Thymus (tissue), 14 donors: ENCODE measurements around the gene FUBP3. TPM values are rescaled to one million over a fixed set of nuclear protein-coding genes. Genes with fewer than 3 reads are reported as not detected.

Experiments
- DNase-seq, 9 donors: peaks; one replicate each; pipeline ENCODE4 v3.0.0-alpha.2; 2013; ENCODE audit warnings: low spot score in 9 of 9, low read depth in 6 of 9, missing footprints in 1 of 9
- H3K27ac ChIP-seq, 2 donors: one replicate each; pipeline ENCODE4 v1.5.1; 2013; ENCODE audit warnings: control low read depth in 1 of 2, low read depth in 1 of 2, low read length in 1 of 2, mild to moderate bottlenecking in 1 of 2, moderate library complexity in 1 of 2
- H3K27me3 ChIP-seq, 2 donors: one replicate each; pipeline ENCODE4 v1.5.1; 2013; ENCODE audit warnings: low read length in 1 of 2; ENCODE audit not compliant: control insufficient read depth in 2 of 2, insufficient read depth in 1 of 2
- H3K36me3 ChIP-seq, 2 donors: one replicate each; pipeline ENCODE4 v1.5.1; 2013; ENCODE audit warnings: low read length in 1 of 2, mild to moderate bottlenecking in 1 of 2, moderate library complexity in 1 of 2; ENCODE audit not compliant: control insufficient read depth in 2 of 2, insufficient read depth in 2 of 2
- H3K4me1 ChIP-seq, 2 donors: one replicate each; pipeline ENCODE4 v1.5.1; 2013; ENCODE audit warnings: low read length in 2 of 2; ENCODE audit not compliant: control insufficient read depth in 2 of 2, insufficient read depth in 2 of 2
- H3K4me3 ChIP-seq, 2 donors: one replicate each; pipeline ENCODE4 v1.5.1; 2013; ENCODE audit warnings: low read length in 2 of 2, control low read depth in 1 of 2, mild to moderate bottlenecking in 1 of 2
- H3K9me3 ChIP-seq, 2 donors: one replicate each; pipeline ENCODE4 v1.5.1; 2013; ENCODE audit warnings: low read length in 1 of 2, mild to moderate bottlenecking in 1 of 2; ENCODE audit not compliant: control insufficient read depth in 2 of 2, insufficient read depth in 1 of 2
- WGBS: extraction: QIAGEN DNeasy Blood & Tissue Kit; methylation state at CpG from one replicate; pipeline ENCODE4 v1.1.7; 2013; 5-methylcytosine and 5-hydroxymethylcytosine counted together
- long read RNA-seq, 10 donors: transcript quantifications; one replicate each; lab custom pipeline, GENCODE V29; 2026
- polyA plus RNA-seq: library from polyadenylated mRNA; stranded (reverse); fragments of 200-250 nt; gene quantifications from one replicate; pipeline ENCODE4 v1.2.3, GENCODE V29; 2013
- total RNA-seq: library from RNA; stranded (reverse); fragments of 120-200 nt; gene quantifications from one replicate; pipeline ENCODE4 v1.2.4, GENCODE V29; 2013
- donor health status: healthy.

FUBP3 gene, protein sequence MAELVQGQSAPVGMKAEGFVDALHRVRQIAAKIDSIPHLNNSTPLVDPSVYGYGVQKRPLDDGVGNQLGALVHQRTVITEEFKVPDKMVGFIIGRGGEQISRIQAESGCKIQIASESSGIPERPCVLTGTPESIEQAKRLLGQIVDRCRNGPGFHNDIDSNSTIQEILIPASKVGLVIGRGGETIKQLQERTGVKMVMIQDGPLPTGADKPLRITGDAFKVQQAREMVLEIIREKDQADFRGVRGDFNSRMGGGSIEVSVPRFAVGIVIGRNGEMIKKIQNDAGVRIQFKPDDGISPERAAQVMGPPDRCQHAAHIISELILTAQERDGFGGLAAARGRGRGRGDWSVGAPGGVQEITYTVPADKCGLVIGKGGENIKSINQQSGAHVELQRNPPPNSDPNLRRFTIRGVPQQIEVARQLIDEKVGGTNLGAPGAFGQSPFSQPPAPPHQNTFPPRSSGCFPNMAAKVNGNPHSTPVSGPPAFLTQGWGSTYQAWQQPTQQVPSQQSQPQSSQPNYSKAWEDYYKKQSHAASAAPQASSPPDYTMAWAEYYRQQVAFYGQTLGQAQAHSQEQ
- total RNA-seq (26.1 TPM), polyA plus RNA-seq (24.2 TPM)
- long read RNA-seq, donor 1, result 0 reads
- long read RNA-seq, donor 2, result 0 reads
- long read RNA-seq, donor 3, transcript FUBP3-201 (19 exons, 3,124 nt), result major isoform, 9 of 9 reads
- long read RNA-seq, donor 3, partial matches to known transcripts, result 0 of 9 reads
- long read RNA-seq, donor 3, other reads (novel, unspliced or antisense), result 0 of 9 reads
- long read RNA-seq, donor 4, partial matches to known transcripts, result 0 of 4 reads
- long read RNA-seq, donor 4, other reads (novel, unspliced or antisense), result 0 of 4 reads
- long read RNA-seq, donor 5, transcript FUBP3-201 (19 exons, 3,124 nt), result major isoform, 5 of 6 reads
- long read RNA-seq, donor 5, partial matches to known transcripts, result 0 of 6 reads
- long read RNA-seq, donor 5, other reads (novel, unspliced or antisense), result 0 of 6 reads
- long read RNA-seq, donor 6, transcript FUBP3-201 (19 exons, 3,124 nt), result major isoform, 5 of 6 reads
- long read RNA-seq, donor 6, partial matches to known transcripts, result 0 of 6 reads
- long read RNA-seq, donor 6, other reads (novel, unspliced or antisense), result 0 of 6 reads
- long read RNA-seq, donor 7, partial matches to known transcripts, result 0 of 5 reads
- long read RNA-seq, donor 7, other reads (novel, unspliced or antisense), result 0 of 5 reads
- long read RNA-seq, donor 8, partial matches to known transcripts, result 0 of 3 reads
- long read RNA-seq, donor 8, other reads (novel, unspliced or antisense), result 0 of 3 reads
- long read RNA-seq, donor 9, partial matches to known transcripts, result 0 of 2 reads
- long read RNA-seq, donor 9, other reads (novel, unspliced or antisense), result 0 of 2 reads
- long read RNA-seq, donor 10, partial matches to known transcripts, result 0 of 4 reads
- long read RNA-seq, donor 10, other reads (novel, unspliced or antisense), result 0 of 4 reads

GRCh38 chr9:130578865-130579737, at the start of gene FUBP3:
Gene FUBP3 (plus strand): TSS chr9:130579577. CDS start chr9:130579681, 104 bp downstream.
- H3K4me3 ChIP-seq, result peak within 1 kb of the TSS; percentile 96 to 100
- WGBS, result under 1% methylated on average over 74 of the region's 74 CpGs
- peaks cover 18% of the 10 kb centered on the region in 2 donors for H3K4me1 ChIP-seq
- H3K9me3 ChIP-seq, result no peaks in the 10 kb centered on the region
- peaks cover 0 to 9% of the 10 kb centered on the region in 2 donors for H3K36me3 ChIP-seq
- H3K27ac ChIP-seq, result peak within 1 kb of the TSS; percentile 65 to 90
- DNase-seq, result peak; percentile 77 to 95 (median 87)
- H3K27me3 ChIP-seq, result peaks cover 2 to 4% of the 10 kb centered on the region in 2 donors

DNA sequence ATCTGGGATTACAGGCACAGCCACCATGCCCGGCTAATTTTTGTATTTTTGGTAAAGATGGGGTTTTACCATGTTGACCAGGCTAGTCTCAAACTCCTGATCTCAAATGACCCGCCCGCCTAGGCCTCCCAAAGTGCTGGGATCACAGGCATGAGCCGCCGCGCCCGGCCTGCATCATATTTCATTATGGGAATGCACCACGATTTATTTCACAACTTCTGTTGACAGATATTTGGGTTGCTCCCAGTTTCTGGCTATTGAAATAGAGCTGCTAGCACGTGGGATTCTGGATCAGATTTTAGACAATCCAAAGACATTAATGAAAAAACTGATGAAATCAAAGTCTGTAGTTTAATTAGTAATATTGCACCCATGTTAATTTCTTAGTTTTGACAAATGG, 48.4 kb upstream of the FUBP3 start:
- no peaks in the 10 kb centered on the region for H3K9me3 ChIP-seq
- 88% methylated on average over 9 of the region's 9 CpGs for WGBS
- H3K27ac ChIP-seq, result no peak overlapping the region
- H3K4me3 ChIP-seq, result no peak overlapping the region
- peaks cover 4 to 7% of the 10 kb centered on the region in 2 donors for H3K4me1 ChIP-seq
- peaks cover 11 to 44% of the 10 kb centered on the region in 2 donors for H3K27me3 ChIP-seq
- H3K36me3 ChIP-seq, result no peaks in the 10 kb centered on the region
- peak in 1 of 9 donors; percentile 18 for DNase-seq

- Histone ChIP-seq H3K36me3 (no peaks in the 10 kb centered on the region), H3K9me3 (no peaks in the 10 kb centered on the region)
- 98% methylated on average over 8 of the region's 8 CpGs for WGBS
Measured at GRCh38 chr9:130531670-130532069, 47.7 kb upstream of the FUBP3 start.

GRCh38 chr9:130532426-130533080, 46.8 kb upstream of the FUBP3 start:
- 86% methylated on average over 10 of the region's 10 CpGs for WGBS
- H3K27me3 ChIP-seq, result peaks cover 19 to 50% of the 10 kb centered on the region in 2 donors

More at GRCh38 chr9:130531670-130532069, 47.7 kb upstream of the FUBP3 start:
- no peak for DNase-seq
- peaks cover 4 to 13% of the 10 kb centered on the region in 2 donors for H3K4me1 ChIP-seq
- H3K27me3 ChIP-seq, result peaks cover 11 to 45% of the 10 kb centered on the region in 2 donors
- H3K4me3 ChIP-seq, result no peak overlapping the region
- no peak overlapping the region for H3K27ac ChIP-seq

DNA sequence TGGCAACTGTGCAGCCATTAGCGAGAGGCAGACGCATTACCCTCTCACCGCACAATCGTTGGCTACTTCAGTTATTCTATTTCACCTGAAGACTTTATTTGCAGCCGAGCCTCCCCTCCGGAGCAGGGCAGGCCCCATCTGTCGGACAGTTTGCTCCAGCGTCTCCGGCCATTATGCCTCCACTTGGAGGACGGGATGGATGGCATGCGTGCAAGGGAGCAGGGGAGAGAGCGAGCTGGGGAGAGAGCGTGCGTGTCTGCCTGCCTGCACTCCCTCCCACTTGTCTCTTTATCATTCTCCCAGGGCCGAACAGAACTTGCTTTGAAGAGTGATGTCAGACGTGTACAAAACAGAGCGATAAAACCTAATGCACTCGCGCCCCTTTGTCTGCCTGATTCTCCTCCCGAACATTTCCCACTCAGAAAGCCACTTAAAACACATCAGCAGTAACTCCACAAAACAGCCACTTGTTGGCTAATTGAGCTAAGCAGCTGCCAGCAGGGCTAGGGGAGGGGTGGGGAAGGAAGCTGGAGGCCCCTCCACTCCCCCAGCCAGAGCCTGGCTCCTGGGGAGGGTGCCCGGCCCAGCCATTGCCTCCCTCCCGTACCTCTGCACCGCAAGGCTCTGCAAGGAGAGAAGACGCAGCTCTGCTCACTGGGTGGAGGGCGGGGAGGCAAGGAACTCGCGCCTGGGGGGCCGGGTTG, 43.4 kb upstream of the FUBP3 start:
- Histone ChIP-seq H3K27ac (no peak overlapping the region), H3K4me3 (no peak overlapping the region), H3K4me1 (peaks cover 8 to 32% of the 10 kb centered on the region in 2 donors), H3K27me3 (peaks cover 27 to 78% of the 10 kb centered on the region in 2 donors), H3K9me3 (peaks cover 0 to 2% of the 10 kb centered on the region in 2 donors), H3K36me3 (no peaks in the 10 kb centered on the region)
- peak in 1 of 9 donors; percentile 27 for DNase-seq
- 16% methylated on average over 28 of the region's 28 CpGs for WGBS

More at GRCh38 chr9:130532426-130533080, 46.8 kb upstream of the FUBP3 start:
- Histone ChIP-seq H3K9me3 (no peaks in the 10 kb centered on the region), H3K27ac (no peak overlapping the region), H3K4me3 (no peak overlapping the region), H3K4me1 (peaks cover 4 to 22% of the 10 kb centered on the region in 2 donors), H3K36me3 (no peaks in the 10 kb centered on the region)
- no peak for DNase-seq

DNA sequence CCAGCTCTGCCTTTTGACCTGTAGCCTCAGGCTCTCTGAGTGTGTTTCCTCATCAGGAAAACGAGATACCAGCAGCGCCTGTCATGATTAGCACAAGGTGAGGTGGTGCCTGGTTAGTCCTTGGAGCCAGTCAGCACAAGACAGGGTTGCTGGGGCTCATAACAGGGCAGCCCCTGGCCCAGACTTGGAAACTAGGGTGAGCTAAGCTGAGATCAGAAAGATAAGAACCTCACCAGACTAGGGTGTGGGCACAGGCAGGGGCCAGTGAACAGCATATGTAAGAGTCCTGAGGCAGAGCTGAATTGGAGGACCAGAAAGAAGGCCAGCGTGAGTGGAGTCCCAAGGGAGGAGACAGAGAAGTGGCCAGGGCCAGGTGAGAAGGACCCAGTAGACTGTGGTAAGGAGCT, 42.7 kb upstream of the FUBP3 start:
- no peak overlapping the region for H3K4me3 ChIP-seq
- no peaks in the 10 kb centered on the region for H3K36me3 ChIP-seq
- 75% methylated on average over 3 of the region's 3 CpGs for WGBS
- H3K27ac ChIP-seq, result no peak overlapping the region
- H3K4me1 ChIP-seq, result peaks cover 8 to 35% of the 10 kb centered on the region in 2 donors
- DNase-seq, result no peak
- H3K27me3 ChIP-seq, result peaks cover 27 to 78% of the 10 kb centered on the region in 2 donors
- peaks cover 0 to 2% of the 10 kb centered on the region in 2 donors for H3K9me3 ChIP-seq

DNA sequence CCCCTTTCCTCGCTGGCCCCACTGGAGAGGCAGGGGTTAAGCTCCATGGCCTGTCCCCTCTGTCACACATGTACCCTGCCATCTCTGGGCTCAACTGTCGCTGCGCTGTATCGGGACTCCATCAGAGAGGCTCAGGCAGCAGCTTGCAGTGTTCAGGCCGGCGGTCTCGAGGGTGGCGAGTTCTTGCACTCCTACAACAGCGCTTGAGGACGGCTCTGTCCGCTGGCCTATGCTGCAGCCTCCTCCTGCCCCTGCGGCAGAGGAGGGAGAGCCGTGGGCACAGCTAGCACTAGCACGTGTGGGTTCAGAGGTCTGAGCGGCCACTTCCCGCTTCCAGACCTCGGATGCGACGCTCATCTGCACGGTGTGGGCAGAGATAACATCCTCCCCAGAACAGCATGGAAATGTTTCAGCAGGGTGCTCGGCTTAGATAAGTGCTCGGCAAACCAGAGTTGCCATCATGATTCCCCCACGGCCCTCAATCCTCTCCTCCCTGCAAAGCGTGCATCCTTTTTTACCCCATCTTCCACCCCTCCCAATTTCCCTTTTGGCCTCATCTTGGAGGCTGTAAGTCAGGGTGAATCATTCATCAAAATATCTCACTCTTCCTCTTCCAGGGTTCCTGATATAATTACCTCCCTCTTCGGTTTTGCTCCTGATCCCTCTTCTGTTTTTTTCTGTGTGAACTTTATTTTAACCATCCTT, 41.9 kb upstream of the FUBP3 start:
- 11% methylated on average over 25 of the region's 25 CpGs for WGBS
- no peak for DNase-seq
- peaks cover 0 to 2% of the 10 kb centered on the region in 2 donors for H3K9me3 ChIP-seq
- peaks cover 27 to 77% of the 10 kb centered on the region in 2 donors for H3K27me3 ChIP-seq
- no peak overlapping the region for H3K27ac ChIP-seq
- no peak overlapping the region for H3K4me3 ChIP-seq
- H3K4me1 ChIP-seq, result peaks cover 16 to 43% of the 10 kb centered on the region in 2 donors
- H3K36me3 ChIP-seq, result no peaks in the 10 kb centered on the region
